Osteocyte (in vitro differentiated cells): ENCODE results near the gene GIMAP5. TPM values are rescaled to one million over a fixed set of nuclear protein-coding genes. Genes with fewer than 3 reads are reported as not detected.
"Not testable (repeated sequence)": the region's sequence is repeated elsewhere in the genome, so short reads cannot be mapped to it uniquely, and the experiment has no call there.

Source experiments
- DNase-seq: peaks from one replicate; pipeline ENCODE4 v3.0.0; 2021; ENCODE audit warnings: mixed read lengths; ENCODE audit not compliant: unreplicated experiment; ENCODE audit errors: extremely low spot score
- H3K27ac Mint-ChIP-seq: one replicate; pipeline ENCODE4 v1.8.0; 2021; ENCODE audit warnings: mild to moderate bottlenecking, mixed read lengths; ENCODE audit not compliant: unreplicated experiment
- H3K27me3 Mint-ChIP-seq: one replicate; pipeline ENCODE4 v1.8.0; 2021; ENCODE audit warnings: mixed read lengths; ENCODE audit not compliant: unreplicated experiment
- H3K36me3 Mint-ChIP-seq: one replicate; pipeline ENCODE4 v1.8.0; 2021; ENCODE audit warnings: mixed read lengths; ENCODE audit not compliant: unreplicated experiment
- H3K4me1 Mint-ChIP-seq: one replicate; pipeline ENCODE4 v1.8.0; 2021; ENCODE audit warnings: mixed read lengths; ENCODE audit not compliant: unreplicated experiment
- H3K4me3 Mint-ChIP-seq: one replicate; pipeline ENCODE4 v1.8.0; 2021; ENCODE audit warnings: mild to moderate bottlenecking, moderate library complexity, mixed read lengths; ENCODE audit not compliant: unreplicated experiment
- H3K9me3 Mint-ChIP-seq: one replicate; pipeline ENCODE4 v1.8.0; 2021; ENCODE audit warnings: mixed read lengths; ENCODE audit not compliant: unreplicated experiment
- total RNA-seq: library from RNA; stranded (reverse); gene quantifications from 2 replicates; pipeline ENCODE4 v1.2.1, GENCODE V29; 2021
- TF ChIP-seq, protein P1 (sequence below): fragments of 200-600 bp; sonication (generic); IDR thresholded peaks from 2 replicates; pipeline ENCODE4 v1.5.0; 2021; ENCODE audit warnings: antibody characterized with exemption, mild to moderate bottlenecking, moderate library complexity

The GIMAP5 gene
- total RNA-seq, 1 donor from 2014 or later = not detected

DNA sequence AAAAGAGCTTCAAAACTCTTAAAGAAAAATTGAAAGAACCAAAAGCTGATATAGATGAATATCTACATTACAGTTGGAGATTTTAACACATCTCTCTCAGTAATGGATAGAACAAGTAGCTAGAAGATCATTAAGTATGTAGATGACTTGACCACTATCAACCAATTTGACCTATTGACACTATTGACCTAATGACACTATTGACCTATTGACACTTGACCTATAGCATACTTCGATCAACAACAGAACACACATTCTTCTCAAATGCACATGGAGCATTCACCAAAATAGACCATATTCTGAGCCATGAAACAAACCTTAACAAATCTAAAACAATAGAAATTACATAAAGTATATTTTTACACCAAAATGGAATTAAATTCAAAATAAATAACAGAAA lies 22.3 kb downstream of the GIMAP5 start:
- H3K27me3 Mint-ChIP-seq = no peaks in the 10 kb centered on the region
- H3K9me3 Mint-ChIP-seq = peaks cover 5% of the 10 kb centered on the region
- H3K36me3 Mint-ChIP-seq = no peaks in the 10 kb centered on the region
- no peaks in the 10 kb centered on the region for H3K4me1 Mint-ChIP-seq
- TF ChIP-seq, protein P1, sequence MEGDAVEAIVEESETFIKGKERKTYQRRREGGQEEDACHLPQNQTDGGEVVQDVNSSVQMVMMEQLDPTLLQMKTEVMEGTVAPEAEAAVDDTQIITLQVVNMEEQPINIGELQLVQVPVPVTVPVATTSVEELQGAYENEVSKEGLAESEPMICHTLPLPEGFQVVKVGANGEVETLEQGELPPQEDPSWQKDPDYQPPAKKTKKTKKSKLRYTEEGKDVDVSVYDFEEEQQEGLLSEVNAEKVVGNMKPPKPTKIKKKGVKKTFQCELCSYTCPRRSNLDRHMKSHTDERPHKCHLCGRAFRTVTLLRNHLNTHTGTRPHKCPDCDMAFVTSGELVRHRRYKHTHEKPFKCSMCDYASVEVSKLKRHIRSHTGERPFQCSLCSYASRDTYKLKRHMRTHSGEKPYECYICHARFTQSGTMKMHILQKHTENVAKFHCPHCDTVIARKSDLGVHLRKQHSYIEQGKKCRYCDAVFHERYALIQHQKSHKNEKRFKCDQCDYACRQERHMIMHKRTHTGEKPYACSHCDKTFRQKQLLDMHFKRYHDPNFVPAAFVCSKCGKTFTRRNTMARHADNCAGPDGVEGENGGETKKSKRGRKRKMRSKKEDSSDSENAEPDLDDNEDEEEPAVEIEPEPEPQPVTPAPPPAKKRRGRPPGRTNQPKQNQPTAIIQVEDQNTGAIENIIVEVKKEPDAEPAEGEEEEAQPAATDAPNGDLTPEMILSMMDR = no peak
- no peak for DNase-seq
- H3K4me3 Mint-ChIP-seq = no peak overlapping the region
- H3K27ac Mint-ChIP-seq = no peak overlapping the region

DNA sequence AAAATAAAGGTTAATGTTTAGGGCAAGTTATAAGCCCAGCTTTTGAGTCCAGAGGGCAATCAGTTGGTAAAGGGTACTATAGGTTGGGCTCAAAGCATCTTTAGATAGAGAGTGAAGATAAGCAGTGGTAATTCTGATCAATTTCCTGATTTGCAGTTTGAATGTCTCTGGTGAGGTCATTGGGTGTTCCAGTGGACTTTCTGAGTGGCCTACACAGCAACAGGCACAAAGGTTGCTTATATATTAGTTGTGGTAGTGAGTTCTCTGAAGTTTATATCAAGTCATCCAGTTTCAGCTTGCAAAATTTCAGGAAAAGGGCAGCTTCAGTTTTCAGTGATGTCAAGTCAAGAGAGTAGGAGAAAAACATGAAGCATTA lies 29.1 kb downstream of the GIMAP5 start:
- H3K27ac Mint-ChIP-seq = no peak overlapping the region
- no peak overlapping the region for H3K4me3 Mint-ChIP-seq
- peaks cover 3% of the 10 kb centered on the region for H3K9me3 Mint-ChIP-seq
- H3K4me1 Mint-ChIP-seq = no peaks in the 10 kb centered on the region
- no peak for DNase-seq
- no peaks in the 10 kb centered on the region for H3K27me3 Mint-ChIP-seq
- no peaks in the 10 kb centered on the region for H3K36me3 Mint-ChIP-seq
- TF ChIP-seq, protein P1 = no peak

DNA sequence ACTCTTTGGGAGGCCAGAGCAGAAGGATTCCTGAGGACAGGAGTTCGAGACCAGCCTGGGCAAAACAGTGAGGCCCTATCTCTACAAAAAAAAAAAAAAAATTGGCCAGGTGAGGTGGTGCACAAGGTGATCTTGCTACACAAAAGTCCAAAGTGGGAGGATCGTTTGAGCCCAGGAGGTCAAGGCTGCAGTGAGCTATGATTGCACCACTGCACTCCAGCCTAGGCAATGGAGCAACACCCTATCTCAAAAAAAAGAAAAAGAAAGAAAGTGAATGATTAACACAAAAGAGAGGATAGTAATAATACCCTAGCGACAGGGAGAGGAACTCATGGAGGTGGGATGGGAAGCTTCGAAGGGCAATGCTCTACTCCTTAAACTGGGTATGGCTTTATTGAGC lies 32.5 kb downstream of the GIMAP5 start:
- no peak for DNase-seq
- H3K9me3 Mint-ChIP-seq = peaks cover 8% of the 10 kb centered on the region
- H3K4me3 Mint-ChIP-seq = no peak overlapping the region
- no peaks in the 10 kb centered on the region for H3K36me3 Mint-ChIP-seq
- H3K27me3 Mint-ChIP-seq = no peaks in the 10 kb centered on the region
- TF ChIP-seq, protein P1 = no peak
- no peak overlapping the region for H3K27ac Mint-ChIP-seq
- H3K4me1 Mint-ChIP-seq = no peaks in the 10 kb centered on the region

DNA sequence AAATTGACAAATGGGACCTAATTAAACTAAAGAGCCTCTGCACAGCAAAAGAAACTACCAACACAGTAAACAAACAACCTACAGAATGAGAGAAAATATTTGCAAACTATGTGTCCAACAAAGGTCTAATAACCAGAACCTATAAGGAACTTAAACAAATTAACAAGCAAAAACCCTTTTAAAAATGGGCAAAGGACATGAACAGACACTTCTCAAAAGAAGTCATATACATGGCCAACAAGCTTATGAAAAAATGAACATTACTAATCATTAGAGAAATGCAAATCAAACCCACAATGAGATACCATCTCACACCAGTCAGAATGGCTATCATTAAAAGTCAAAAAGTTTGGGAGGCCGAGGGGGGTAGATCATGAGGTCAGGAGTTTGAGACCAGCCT lies 36.9 kb downstream of the GIMAP5 start:
- H3K27me3 Mint-ChIP-seq = not testable (repeated sequence)

DNA sequence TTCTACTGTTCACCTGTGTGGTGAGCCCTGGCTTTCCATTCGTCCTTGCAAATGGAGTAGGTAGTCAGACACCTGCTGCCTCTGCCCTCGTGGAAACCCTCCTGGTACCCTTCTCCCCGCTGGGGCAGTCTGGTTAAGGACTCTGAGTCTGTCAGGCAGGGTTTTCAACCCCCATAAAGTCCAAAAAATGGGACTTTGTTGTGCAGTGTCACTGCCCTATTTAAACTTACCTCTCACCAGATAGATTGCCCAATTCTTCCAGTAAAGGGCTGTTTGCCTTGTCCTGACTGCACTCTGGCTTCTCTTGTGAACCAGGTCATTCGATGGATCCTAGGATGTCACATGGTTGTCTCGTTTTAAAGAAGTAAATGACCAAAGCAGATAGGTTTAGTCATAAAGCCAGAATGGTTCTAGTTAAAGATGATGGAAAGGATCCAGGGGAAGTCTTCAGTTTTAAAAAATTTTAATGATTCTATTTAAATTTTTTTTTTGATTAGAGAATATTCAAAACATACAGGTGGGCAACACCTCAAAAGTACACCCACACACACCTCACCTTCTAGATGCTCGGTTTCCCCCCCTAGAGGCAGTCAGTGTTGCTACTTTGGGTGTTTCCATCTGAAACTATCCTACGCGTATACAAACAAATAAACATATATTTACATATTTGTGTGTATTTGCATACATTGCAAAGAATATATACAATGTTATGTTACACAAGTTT lies 41.0 kb downstream of the GIMAP5 start:
- TF ChIP-seq, protein P1 = no peak
- Mint-ChIP-seq H3K27ac (no peak overlapping the region), H3K36me3 (no peaks in the 10 kb centered on the region), H3K9me3 (peaks cover 8% of the 10 kb centered on the region), H3K4me1 (no peaks in the 10 kb centered on the region), H3K4me3 (no peak overlapping the region), H3K27me3 (peaks cover 7% of the 10 kb centered on the region)
- no peak for DNase-seq

More for the DNA sequence above, 36.9 kb downstream of the GIMAP5 start:
- H3K27ac Mint-ChIP-seq, H3K4me1 Mint-ChIP-seq, H3K36me3 Mint-ChIP-seq, DNase-seq, H3K4me3 Mint-ChIP-seq, H3K9me3 Mint-ChIP-seq: not testable (repeated sequence)
